HG03159 (cell line): ENCODE results near the gene TMEM220.

ENCODE experiments used
- ATAC-seq: cut with Tn5 transposase; IDR thresholded peaks from one replicate; pipeline ENCODE4 v1.9.1; 2021; ENCODE audit warnings: mild to moderate bottlenecking, moderate library complexity; ENCODE audit not compliant: unreplicated experiment

Gene TMEM220

DNA sequence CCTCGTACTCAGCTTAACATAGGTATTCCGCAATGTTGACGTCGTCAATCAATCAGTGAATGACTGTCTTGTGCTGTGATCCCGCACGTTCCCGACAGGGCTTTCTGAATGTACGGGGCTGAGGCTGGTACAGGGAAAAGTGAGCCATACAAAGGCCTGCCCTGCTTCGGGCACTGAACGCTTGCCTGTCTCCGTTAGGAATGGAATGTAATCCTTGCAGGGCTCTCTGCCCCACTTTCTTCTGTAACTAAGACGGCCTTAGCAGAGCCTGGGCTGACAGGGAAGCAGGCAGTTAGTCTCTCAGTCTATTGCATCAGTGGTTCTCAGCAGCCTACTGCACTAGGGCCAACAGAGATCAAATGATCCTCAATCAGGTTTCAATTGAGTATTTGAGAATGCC is 56.5 kb downstream of the TMEM220 start:
- ATAC-seq, result no peak

DNA sequence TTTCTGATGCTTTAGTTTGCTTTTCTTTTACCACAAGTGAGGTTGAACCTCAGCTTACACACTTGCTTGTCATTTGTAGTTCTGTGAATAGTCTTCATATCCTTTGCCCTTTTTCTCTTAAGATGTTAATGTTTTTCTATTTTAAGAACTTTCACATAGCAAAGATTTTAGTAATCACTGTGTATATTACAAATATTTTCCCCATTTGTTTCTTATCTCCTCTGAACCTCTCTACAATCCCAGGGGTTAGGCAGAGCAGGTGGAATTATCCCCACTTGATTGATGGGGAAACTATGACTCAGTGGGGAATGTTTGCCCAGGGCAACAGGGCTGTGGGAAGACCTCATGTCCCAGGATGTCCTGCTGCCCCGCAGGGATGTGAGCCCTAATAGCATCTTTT is 61.0 kb downstream of the TMEM220 start:
- no peak for ATAC-seq

DNA sequence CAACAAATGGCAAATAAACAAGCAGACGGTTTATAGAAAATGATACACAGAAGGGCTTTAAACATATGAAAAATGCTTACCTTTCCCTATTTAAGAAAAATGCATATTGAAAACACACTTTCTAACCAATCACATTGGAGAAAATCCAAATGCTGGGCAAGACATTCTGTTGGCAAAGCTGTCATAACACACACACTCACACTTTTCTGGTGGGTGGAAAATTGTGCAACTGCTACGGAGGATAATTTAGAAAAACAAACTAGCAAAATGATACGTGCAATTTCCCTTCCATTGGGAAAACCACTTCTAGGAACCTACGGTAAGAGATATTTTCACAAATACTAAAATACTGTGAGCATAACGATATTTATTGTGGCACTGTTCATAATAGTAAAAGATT is 62.9 kb downstream of the TMEM220 start:
- ATAC-seq, result no peak

GRCh38 chr17:10664571-10664970 is 65.3 kb downstream of the TMEM220 start:
- ATAC-seq, result no peak
